BE2C (cell line): ENCODE data around the gene FERMT1.

Experiments used
- DNase-seq: peaks from one replicate; pipeline ENCODE4 v3.0.0-alpha.2; 2020
- H3K27me3 ChIP-seq: fragments of 250-450 bp; sonication (Bioruptor Pico); 2 replicates; pipeline ENCODE4 v1.5.1; 2020; ENCODE audit warnings: mild to moderate bottlenecking
- H3K36me3 ChIP-seq: fragments of 250-450 bp; sonication (Bioruptor Pico); 2 replicates; pipeline ENCODE4 v1.5.1; 2020; ENCODE audit warnings: mild to moderate bottlenecking
- H3K4me1 ChIP-seq: fragments of 250-450 bp; sonication (Bioruptor Pico); 2 replicates; pipeline ENCODE4 v1.5.1; 2020
- H3K4me3 ChIP-seq: 2 replicates; pipeline ENCODE4 v1.5.1; 2011; ENCODE audit warnings: low read depth, low read length
- H3K9me3 ChIP-seq: fragments of 250-450 bp; sonication (Bioruptor Pico); 2 replicates; pipeline ENCODE4 v1.5.1; 2020
- TF ChIP-seq, protein P1 (sequence below): IDR thresholded peaks from 2 replicates; pipeline ENCODE4 v1.5.1; 2012; ENCODE audit warnings: mild to moderate bottlenecking, low read depth, low read length

FERMT1 gene

DNA sequence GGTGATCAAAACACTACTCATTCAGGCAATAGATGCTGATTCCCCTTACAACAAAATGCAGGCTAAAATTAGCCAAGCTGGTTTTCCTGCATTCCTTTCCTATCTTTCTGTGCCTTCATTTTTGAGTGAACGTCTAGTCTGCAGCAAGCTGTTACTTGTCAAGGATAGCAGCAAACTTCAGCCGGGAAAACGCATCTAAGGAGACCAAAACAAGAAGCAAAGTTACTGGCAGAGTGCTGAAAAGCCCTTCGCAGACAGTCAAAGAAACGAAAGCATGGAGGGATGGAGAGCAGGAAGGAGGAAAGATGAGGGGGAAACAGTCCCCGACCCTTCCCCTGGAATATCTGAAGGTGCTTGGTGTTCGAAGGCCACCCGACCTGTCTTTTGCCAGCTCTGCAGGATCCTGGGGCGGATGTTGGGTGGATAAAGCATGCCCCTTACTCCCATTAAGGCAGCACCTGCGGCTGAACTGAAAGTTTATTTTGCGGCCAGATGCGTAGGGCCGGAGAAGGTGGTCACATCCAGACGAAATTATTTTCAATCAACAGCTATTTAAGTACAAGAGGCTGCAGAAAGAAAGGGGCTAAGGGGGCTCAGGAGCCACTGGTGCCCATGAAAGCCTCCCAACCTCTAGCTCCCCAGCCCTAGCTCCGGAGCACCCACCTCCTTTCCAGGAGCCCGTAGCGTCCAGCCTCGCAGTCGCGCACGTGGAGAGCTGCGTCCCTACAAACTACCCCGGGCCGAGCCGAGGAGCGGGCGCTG is 538 bp downstream of the FERMT1 start:
- H3K9me3 ChIP-seq = no peaks in the 10 kb centered on the region
- DNase-seq = no peak
- H3K36me3 ChIP-seq = no peaks in the 10 kb centered on the region
- H3K4me3 ChIP-seq = peak overlapping the region; percentile 24; the same call in 1 of the 2 replicates
- H3K4me1 ChIP-seq = no peaks in the 10 kb centered on the region
- H3K27me3 ChIP-seq = peaks cover 48% of the 10 kb centered on the region
- TF ChIP-seq, protein P1, sequence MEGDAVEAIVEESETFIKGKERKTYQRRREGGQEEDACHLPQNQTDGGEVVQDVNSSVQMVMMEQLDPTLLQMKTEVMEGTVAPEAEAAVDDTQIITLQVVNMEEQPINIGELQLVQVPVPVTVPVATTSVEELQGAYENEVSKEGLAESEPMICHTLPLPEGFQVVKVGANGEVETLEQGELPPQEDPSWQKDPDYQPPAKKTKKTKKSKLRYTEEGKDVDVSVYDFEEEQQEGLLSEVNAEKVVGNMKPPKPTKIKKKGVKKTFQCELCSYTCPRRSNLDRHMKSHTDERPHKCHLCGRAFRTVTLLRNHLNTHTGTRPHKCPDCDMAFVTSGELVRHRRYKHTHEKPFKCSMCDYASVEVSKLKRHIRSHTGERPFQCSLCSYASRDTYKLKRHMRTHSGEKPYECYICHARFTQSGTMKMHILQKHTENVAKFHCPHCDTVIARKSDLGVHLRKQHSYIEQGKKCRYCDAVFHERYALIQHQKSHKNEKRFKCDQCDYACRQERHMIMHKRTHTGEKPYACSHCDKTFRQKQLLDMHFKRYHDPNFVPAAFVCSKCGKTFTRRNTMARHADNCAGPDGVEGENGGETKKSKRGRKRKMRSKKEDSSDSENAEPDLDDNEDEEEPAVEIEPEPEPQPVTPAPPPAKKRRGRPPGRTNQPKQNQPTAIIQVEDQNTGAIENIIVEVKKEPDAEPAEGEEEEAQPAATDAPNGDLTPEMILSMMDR = no peak

DNA sequence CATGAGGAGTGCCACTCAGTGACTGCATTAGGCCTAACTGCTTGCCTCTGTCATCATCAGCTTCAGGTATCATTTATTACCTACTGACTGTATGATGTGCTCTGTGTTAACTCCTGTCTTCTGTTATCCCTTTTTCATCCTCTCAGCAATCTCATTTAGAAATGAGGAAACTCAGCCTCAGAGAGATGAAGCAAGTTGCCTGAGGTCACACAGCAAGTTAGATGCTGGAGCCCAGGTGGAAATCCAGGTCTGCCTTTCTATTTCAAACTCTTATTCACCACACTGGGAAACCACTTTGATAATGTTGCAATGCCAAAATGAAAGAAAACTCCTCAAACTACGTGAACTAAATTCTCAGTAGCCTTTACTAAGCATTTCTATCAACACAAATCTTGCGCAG is 1.3 kb downstream of the FERMT1 start:
- Histone ChIP-seq H3K9me3 (no peaks in the 10 kb centered on the region), H3K4me1 (no peaks in the 10 kb centered on the region), H3K36me3 (no peaks in the 10 kb centered on the region), H3K27me3 (peaks cover 48% of the 10 kb centered on the region), H3K4me3 (no peak overlapping the region)
- no peak for DNase-seq
- TF ChIP-seq, protein P1 = no peak

DNA sequence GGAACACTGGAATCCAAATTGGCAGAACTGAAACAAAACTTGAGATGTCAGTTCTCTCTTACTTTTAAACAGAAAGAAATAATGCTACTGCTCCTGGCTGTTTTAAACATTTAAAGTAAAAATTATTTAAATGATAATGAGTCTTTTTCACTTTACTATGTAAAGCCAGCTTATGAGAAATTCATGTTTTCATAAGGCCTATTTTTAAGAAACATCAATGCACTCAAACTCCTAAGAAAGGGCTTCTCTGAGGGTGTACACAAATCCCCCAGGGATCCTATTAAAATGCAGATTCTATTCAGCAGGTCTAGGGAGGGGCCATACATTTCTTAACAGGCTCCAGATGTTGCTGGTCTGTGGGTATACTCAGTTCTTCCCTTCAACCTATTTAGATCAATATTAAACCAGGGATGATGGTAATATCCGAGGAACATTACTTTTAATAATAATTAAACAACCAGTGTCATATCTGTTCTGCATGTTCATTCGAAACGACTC is 2.3 kb downstream of the FERMT1 start:
- Histone ChIP-seq H3K4me1 (no peaks in the 10 kb centered on the region), H3K27me3 (peaks cover 48% of the 10 kb centered on the region), H3K4me3 (no peak overlapping the region), H3K36me3 (no peaks in the 10 kb centered on the region), H3K9me3 (no peaks in the 10 kb centered on the region)
- DNase-seq = no peak
- TF ChIP-seq, protein P1 = no peak

DNA sequence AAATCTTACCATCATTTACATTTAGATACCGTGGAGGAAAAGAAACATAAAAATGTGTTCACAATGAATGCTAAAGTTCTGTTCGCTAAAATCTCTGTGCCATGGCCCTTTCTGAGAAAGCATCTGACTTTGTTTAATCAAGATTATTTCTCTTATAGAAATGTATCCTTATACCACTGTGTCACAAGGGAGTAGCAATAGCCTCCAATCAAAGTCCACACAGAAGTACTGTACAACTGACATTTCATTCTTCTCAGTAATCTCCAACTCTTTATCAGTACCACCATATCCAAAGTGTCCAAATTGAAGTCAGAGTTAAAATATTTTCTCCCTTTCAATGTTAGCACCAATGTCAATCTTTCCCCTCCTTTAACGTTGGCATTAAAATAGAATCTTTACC is 6.1 kb downstream of the FERMT1 start:
- TF ChIP-seq, protein P1 = no peak
- DNase-seq = no peak
- no peaks in the 10 kb centered on the region for H3K36me3 ChIP-seq
- H3K4me3 ChIP-seq = no peak overlapping the region
- peaks cover 17% of the 10 kb centered on the region for H3K27me3 ChIP-seq
- H3K9me3 ChIP-seq = peaks cover 3% of the 10 kb centered on the region; the same call in 1 of the 2 replicates
- H3K4me1 ChIP-seq = no peaks in the 10 kb centered on the region

DNA sequence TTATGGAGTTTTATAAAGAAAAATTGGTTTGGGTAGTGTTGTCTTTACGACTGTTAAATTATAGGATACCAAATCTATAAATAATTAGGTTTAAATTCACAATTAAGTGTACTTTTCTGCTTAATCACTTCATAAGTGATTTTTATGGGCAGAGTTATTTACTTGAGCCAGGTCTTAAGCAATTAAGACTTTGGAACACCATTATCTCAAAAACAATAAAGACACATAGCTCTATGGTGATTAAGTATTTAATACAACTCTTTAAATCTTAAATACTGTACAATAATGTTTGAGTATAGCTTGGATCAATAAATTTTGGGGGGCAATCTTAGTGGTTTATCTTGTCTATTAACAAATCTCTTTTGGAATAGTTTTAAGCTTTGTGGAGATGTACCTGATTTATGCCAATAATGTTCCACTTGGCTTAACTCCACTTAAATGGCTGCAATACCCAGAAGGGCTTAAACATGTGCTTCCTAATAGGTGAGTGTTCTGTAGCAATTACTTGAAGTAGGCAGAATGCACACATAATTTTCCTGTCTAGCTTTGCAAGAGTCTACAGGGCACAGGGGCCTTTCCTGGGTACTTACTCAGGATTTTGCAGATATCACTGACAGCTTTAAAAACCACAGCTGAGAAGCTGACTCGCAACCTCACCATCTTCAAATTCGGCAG is 7.5 kb downstream of the FERMT1 start:
- TF ChIP-seq, protein P1 = no peak
- H3K4me1 ChIP-seq = no peaks in the 10 kb centered on the region
- DNase-seq = no peak
- peaks cover 7% of the 10 kb centered on the region; the same call in 1 of the 2 replicates for H3K27me3 ChIP-seq
- H3K4me3 ChIP-seq = no peak overlapping the region
- peaks cover 3% of the 10 kb centered on the region; the same call in 1 of the 2 replicates for H3K9me3 ChIP-seq
- no peaks in the 10 kb centered on the region for H3K36me3 ChIP-seq

DNA sequence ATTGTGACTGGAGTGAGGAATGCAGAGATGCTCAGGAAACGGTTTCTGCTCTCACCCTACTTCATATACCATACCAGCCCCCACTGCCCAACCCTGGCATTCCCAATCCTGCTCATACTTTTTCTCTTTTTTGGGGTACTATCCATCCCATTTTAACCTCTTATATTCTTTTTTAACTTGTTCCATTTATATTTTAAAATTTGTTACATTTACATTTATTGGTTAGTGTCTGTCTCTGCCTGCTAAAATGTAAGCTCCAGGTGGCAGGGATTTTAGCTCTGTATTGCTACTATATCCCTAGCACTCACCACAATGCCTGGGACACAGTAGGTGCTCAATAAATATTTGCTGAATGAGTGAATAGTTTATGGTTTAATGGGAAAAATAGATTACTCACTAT is 8.1 kb downstream of the FERMT1 start:
- Histone ChIP-seq H3K4me3 (no peak overlapping the region), H3K36me3 (no peaks in the 10 kb centered on the region), H3K9me3 (peaks cover 3% of the 10 kb centered on the region; the same call in 1 of the 2 replicates), H3K27me3 (peaks cover 6% of the 10 kb centered on the region; the same call in 1 of the 2 replicates), H3K4me1 (no peaks in the 10 kb centered on the region)
- no peak for DNase-seq
- TF ChIP-seq, protein P1 = no peak
